Measurements from ENCODE around the gene CFAP61. TPM values are rescaled to one million over a fixed set of nuclear protein-coding genes. Genes with fewer than 3 reads are reported as not detected.

CFAP61 gene
- total RNA-seq, 1 donor from 2014 or later = 8.6 TPM

GRCh38 chr20:20024942-20025341 lies 27.4 kb upstream of the CFAP61 start:
- H3K9me3 ChIP-seq = no peaks in the 10 kb centered on the region
- no peaks in the 10 kb centered on the region for H3K27me3 ChIP-seq (ENCODE audit: low read depth)
- peaks cover 63% of the 10 kb centered on the region for H3K36me3 ChIP-seq
- no peak overlapping the region for H3K4me3 ChIP-seq
- no peak for TF ChIP-seq CTCF (IDR thresholded peaks at IDR 0.05)
- DNase-seq (no peak), ATAC-seq (no peak)
- no peak overlapping the region for H3K27ac ChIP-seq
- H3K4me1 ChIP-seq = no peaks in the 10 kb centered on the region
- intact Hi-C loops (cut with DNase I) = no loop called here

- intact Hi-C loops (cut with DNase I) = no loop called here
- Histone ChIP-seq H3K36me3 (peaks cover 78% of the 10 kb centered on the region), H3K9me3 (no peaks in the 10 kb centered on the region), H3K27ac (no peak overlapping the region), H3K4me3 (no peak overlapping the region), H3K27me3 (ENCODE audit: low read depth) (no peaks in the 10 kb centered on the region), H3K4me1 (no peaks in the 10 kb centered on the region)
- DNase-seq (no peak), ATAC-seq (no peak)
- TF ChIP-seq CTCF (IDR thresholded peaks at IDR 0.05) = no peak
These were observed 25.0 kb upstream of the CFAP61 start for GRCh38 chr20:20027284-20027683.

DNA sequence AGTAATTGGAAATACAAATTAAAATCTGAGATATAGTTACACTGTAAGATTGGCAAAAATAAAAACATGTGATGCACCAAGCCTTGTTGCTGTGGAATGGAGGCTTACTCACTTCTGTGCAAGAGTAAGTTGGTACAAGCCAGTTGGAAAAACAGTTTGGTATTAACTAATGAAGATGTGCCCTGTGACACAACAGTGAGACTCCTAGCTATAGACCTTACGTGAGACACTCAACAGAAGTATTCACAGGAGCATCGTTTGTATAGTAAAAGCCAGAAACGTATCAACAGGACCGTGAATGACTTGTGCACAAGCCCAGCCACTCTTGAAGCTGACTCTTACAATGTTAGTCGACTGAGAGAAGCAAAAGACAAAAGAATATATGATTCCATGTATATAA lies 20.5 kb upstream of the CFAP61 start:
- Histone ChIP-seq H3K36me3 (peaks cover 88% of the 10 kb centered on the region), H3K9me3 (no peaks in the 10 kb centered on the region), H3K27me3 (ENCODE audit: low read depth) (no peaks in the 10 kb centered on the region), H3K27ac (no peak overlapping the region), H3K4me3 (no peak overlapping the region), H3K4me1 (no peaks in the 10 kb centered on the region)
- DNase-seq (no peak), ATAC-seq (no peak)
- TF ChIP-seq CTCF (IDR thresholded peaks at IDR 0.05) = no peak
- intact Hi-C loops (cut with DNase I) = no loop called here

- H3K4me3 ChIP-seq = no peak overlapping the region
- H3K36me3 ChIP-seq = peaks cover 88% of the 10 kb centered on the region
- H3K9me3 ChIP-seq = no peaks in the 10 kb centered on the region
- TF ChIP-seq CTCF (IDR thresholded peaks at IDR 0.05) = no peak
- peaks cover 8% of the 10 kb centered on the region for H3K4me1 ChIP-seq
- intact Hi-C loops (cut with DNase I) = no loop called here
- H3K27me3 ChIP-seq (ENCODE audit: low read depth) = no peaks in the 10 kb centered on the region
- DNase-seq (no peak), ATAC-seq (no peak)
- H3K27ac ChIP-seq = no peak overlapping the region
These were observed 17.8 kb upstream of the CFAP61 start for GRCh38 chr20:20034486-20034885.

DNA sequence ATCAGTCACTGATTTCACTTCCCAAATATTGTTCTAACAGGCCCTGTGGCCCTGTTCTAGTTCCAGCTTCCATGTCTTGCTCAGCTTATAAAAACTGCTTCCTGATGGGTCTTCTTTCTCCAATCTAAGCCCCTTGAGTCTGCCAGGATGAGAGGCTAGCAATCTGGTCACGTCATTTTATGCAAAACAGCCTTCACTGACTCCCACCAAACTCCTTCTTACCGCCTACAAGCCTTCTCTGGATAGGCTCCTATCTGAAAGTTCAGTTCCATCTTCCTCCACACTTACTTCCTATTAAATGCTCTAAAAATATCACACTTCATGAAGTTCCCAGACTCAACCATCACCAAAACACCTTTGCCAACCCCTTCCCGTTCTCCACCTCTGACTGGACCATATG lies 15.6 kb upstream of the CFAP61 start:
- Histone ChIP-seq H3K36me3 (peaks cover 100% of the 10 kb centered on the region), H3K27ac (no peak overlapping the region), H3K27me3 (ENCODE audit: low read depth) (no peaks in the 10 kb centered on the region), H3K9me3 (no peaks in the 10 kb centered on the region), H3K4me3 (no peak overlapping the region), H3K4me1 (peaks cover 8% of the 10 kb centered on the region)
- intact Hi-C loops (cut with DNase I) = no loop called here
- no peak for DNase-seq
- no peak for ATAC-seq
- no peak for TF ChIP-seq CTCF (IDR thresholded peaks at IDR 0.05)

GRCh38 chr20:20037960-20038359 lies 14.4 kb upstream of the CFAP61 start:
- peaks cover 8% of the 10 kb centered on the region for H3K4me1 ChIP-seq
- no peak overlapping the region for H3K27ac ChIP-seq
- ATAC-seq (no peak), DNase-seq (no peak)
- H3K9me3 ChIP-seq = no peaks in the 10 kb centered on the region
- H3K27me3 ChIP-seq (ENCODE audit: low read depth) = no peaks in the 10 kb centered on the region
- no peak for TF ChIP-seq CTCF (IDR thresholded peaks at IDR 0.05)
- intact Hi-C loops (cut with DNase I) = no loop called here
- peaks cover 100% of the 10 kb centered on the region for H3K36me3 ChIP-seq
- H3K4me3 ChIP-seq = no peak overlapping the region

Data from lower lobe of right lung (tissue), 2 donors.